ENCODE results near the gene LPCAT1. TPM values are rescaled to one million over a fixed set of nuclear protein-coding genes. Genes with fewer than 3 reads are reported as not detected.

LPCAT1 gene
- total RNA-seq, 1 experiment from 2014 or later = 17.1 TPM

DNA sequence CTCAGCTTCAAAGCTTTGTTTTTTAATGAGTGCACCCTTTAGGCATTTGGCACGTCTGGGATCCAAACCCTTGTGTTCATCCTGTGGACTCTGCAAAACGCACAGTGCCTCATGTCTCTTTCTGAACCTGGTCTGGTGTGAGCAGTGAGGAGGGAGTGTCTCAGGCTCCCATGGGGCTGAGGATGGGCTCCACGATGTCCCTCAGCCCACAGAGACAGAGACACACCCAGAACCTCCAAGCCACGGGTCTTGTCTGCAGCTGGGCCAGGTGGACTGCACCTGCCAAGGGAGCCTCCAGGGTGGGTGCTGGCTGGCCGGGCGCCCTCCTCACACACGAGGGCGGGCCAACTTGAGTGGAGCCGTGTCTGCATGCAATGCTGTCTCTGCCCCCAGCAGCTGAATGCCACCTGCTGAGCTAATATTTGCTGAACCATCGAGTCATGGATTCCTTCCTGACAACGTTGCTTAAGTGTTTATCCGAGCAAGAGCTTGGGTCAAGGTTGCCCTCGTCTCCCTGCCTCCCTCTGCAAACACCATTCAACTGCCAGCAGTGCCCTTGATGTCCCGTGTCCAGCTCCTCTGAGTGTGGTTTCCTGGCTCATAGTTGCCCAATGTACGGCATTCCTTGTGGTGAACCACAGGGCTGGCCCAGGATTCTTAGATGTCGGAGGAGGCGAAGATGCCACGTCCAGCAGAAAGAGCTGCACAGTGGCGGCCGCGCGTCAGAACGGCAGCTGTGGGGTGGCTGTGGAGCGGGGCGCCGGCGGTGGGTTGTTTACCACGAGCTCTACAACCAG, 31.4 kb upstream of the LPCAT1 start:
- H3K36me3 Mint-ChIP-seq (ENCODE audit: insufficient read depth, unreplicated experiment) = no peaks in the 10 kb centered on the region
- peaks cover 13% of the 10 kb centered on the region for H3K4me1 Mint-ChIP-seq (ENCODE audit: insufficient read depth, unreplicated experiment)
- peaks cover 67% of the 10 kb centered on the region for H3K27me3 Mint-ChIP-seq (ENCODE audit: insufficient read depth, unreplicated experiment)
- H3K9me3 Mint-ChIP-seq (ENCODE audit: unreplicated experiment) = no peaks in the 10 kb centered on the region
- DNase-seq (ENCODE audit: unreplicated experiment) = peak; percentile 97
- intact Hi-C loops (cut with micrococcal nuclease) = no loop called here
- H3K27ac Mint-ChIP-seq (ENCODE audit: low read depth, unreplicated experiment) = no peak overlapping the region
- ChIA-PET POLR2A (interaction anchor here (0.5 to 1.5 kb wide), 3 partner anchors 9 to 62 kb away, joined by 3 to 4 read pairs (median 3); no protein-coding TSS in a partner anchor), CTCF (no interaction called here)
- TF ChIP-seq, protein P1, sequence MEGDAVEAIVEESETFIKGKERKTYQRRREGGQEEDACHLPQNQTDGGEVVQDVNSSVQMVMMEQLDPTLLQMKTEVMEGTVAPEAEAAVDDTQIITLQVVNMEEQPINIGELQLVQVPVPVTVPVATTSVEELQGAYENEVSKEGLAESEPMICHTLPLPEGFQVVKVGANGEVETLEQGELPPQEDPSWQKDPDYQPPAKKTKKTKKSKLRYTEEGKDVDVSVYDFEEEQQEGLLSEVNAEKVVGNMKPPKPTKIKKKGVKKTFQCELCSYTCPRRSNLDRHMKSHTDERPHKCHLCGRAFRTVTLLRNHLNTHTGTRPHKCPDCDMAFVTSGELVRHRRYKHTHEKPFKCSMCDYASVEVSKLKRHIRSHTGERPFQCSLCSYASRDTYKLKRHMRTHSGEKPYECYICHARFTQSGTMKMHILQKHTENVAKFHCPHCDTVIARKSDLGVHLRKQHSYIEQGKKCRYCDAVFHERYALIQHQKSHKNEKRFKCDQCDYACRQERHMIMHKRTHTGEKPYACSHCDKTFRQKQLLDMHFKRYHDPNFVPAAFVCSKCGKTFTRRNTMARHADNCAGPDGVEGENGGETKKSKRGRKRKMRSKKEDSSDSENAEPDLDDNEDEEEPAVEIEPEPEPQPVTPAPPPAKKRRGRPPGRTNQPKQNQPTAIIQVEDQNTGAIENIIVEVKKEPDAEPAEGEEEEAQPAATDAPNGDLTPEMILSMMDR (IDR thresholded peaks at IDR 0.05; ENCODE audit: unreplicated experiment) = no peak
- peak overlapping the region; percentile 12 for H3K4me3 Mint-ChIP-seq (ENCODE audit: unreplicated experiment)
- no TSS peak for BruUV-seq (replicated peaks)

DNA sequence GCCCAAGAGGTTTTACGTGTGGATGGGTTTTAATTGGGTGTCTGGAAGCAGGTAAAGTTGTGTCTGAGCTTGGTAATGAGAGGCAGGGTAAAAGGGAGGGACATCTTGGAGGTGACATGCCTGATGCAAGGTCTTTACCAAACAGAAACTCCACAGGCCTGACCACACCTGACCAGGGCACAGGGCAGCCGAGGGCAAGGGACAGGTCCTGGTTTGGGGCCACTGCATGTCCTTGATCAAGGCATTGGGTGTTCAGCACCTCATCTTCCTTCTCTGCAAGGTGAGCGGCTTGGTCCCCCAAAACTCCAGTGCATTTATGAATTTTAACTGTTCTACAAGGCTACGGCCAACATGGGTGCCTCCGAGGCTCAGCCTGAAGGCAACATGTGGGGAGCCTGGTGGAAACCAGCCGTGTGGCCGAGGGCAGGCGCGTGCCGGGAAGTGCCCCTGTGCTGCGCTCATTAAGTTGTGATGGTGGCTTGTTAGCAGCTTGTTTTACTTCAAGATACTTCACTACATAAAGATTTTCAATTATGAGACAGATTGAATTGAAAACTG, 30.7 kb upstream of the LPCAT1 start:
- no peak overlapping the region for H3K4me3 Mint-ChIP-seq (ENCODE audit: unreplicated experiment)
- no peak overlapping the region for H3K27ac Mint-ChIP-seq (ENCODE audit: low read depth, unreplicated experiment)
- ChIA-PET POLR2A (interaction anchor here (1.5 kb wide), 1 partner anchor 8 kb away, joined by 4 read pairs; no protein-coding TSS in a partner anchor), CTCF (no interaction called here)
- BruUV-seq (replicated peaks) = no TSS peak
- H3K4me1 Mint-ChIP-seq (ENCODE audit: insufficient read depth, unreplicated experiment) = peaks cover 13% of the 10 kb centered on the region
- H3K27me3 Mint-ChIP-seq (ENCODE audit: insufficient read depth, unreplicated experiment) = peaks cover 67% of the 10 kb centered on the region
- intact Hi-C loops (cut with micrococcal nuclease) = no loop called here
- TF ChIP-seq, protein P1 (IDR thresholded peaks at IDR 0.05; ENCODE audit: unreplicated experiment) = no peak
- H3K36me3 Mint-ChIP-seq (ENCODE audit: insufficient read depth, unreplicated experiment) = no peaks in the 10 kb centered on the region
- DNase-seq (ENCODE audit: unreplicated experiment) = no peak
- H3K9me3 Mint-ChIP-seq (ENCODE audit: unreplicated experiment) = no peaks in the 10 kb centered on the region

DNA sequence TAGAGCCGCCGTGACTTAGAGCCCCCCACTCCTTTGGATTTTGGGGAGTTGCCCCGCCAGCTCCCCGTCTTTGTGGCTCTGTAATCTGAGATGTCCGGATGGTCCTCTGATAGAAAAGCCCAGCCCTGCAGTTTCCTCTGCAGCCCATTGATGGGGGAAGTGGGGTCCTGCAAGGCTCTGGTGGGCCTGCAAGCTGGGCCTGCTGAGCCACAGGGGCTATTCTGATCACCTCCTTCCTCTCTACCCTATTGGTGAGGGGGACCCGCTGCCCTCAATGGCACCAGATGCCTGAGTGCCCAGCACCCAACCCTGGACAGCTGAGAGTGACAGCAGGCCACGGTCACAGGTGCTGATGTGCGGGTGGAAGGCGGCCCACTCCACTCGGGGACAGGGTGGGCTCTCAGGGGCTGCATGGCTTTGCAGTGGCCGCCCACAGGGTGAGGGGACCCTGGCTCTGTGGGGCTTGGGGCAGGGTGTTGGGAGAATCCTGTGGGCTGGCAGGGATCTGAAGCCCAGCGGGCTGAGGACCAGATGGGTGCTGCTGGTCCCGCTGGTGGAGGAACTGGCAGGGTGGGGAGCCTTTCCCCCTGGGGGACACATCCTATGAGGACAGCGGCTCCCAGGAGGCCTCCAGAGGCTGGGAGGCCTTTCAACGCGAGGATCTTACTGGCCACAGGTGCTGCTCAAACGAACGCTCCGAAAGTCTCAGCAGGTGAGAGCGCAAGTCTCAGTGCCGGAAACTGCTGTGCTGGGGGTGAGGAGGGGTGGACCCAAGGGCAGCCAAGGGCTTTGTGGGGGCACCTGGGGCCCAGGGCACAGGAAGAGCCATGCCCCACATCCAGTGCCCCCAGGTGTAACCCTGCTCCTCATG, 30.0 kb upstream of the LPCAT1 start:
- CTCF ChIA-PET = interaction anchor here (1.0 kb wide), 1 partner anchor 385 kb away, joined by 3 read pairs; no protein-coding TSS in a partner anchor
- BruUV-seq (replicated peaks) = no TSS peak
- TF ChIP-seq, protein P1 (IDR thresholded peaks at IDR 0.05; ENCODE audit: unreplicated experiment) = no peak

More for the DNA sequence above, 30.0 kb upstream of the LPCAT1 start:
- Mint-ChIP-seq H3K27ac (ENCODE audit: low read depth, unreplicated experiment) (no peak overlapping the region), H3K4me1 (ENCODE audit: insufficient read depth, unreplicated experiment) (peaks cover 13% of the 10 kb centered on the region), H3K36me3 (ENCODE audit: insufficient read depth, unreplicated experiment) (no peaks in the 10 kb centered on the region), H3K4me3 (ENCODE audit: unreplicated experiment) (no peak overlapping the region), H3K9me3 (ENCODE audit: unreplicated experiment) (no peaks in the 10 kb centered on the region), H3K27me3 (ENCODE audit: insufficient read depth, unreplicated experiment) (peaks cover 67% of the 10 kb centered on the region)
- POLR2A ChIA-PET = no interaction called here
- no peak for DNase-seq (ENCODE audit: unreplicated experiment)
- intact Hi-C loops (cut with micrococcal nuclease) = no loop called here

Measured in MCF 10A (cell line).